HepG2 (cell line): ENCODE data around the gene UNC5B. TPM values are rescaled to one million over a fixed set of nuclear protein-coding genes. Genes with fewer than 3 reads are reported as not detected.

Source experiments
- ATAC-seq: fragments of 200-7000 bp; cut with Tn5 transposase; 3 replicates; pipeline ENCODE4 v1.9.1; 2020; ENCODE audit warnings: mild to moderate bottlenecking, moderate library complexity
- BruUV-seq: library from RNA; stranded (reverse); fragments of 400-500 nt; replicated peaks from 2 replicates; lab custom pipeline; 2021; lab: Mats Ljungman, UMichigan
- CTCF ChIA-PET: fragments of 300-600 bp; formaldehyde crosslinking; extraction: SDS; loops from one replicate; lab custom pipeline; 2021; ENCODE audit warnings: low total read pairs, inconsistent platforms, low intra/inter-chr PET ratio; lab: Yijun Ruan, JAX
- POLR2A ChIA-PET: fragments of 350-600 bp; sonication (Branson Sonifier 250); formaldehyde crosslinking; loops from one replicate; lab custom pipeline; 2020; ENCODE audit warnings: antibody characterized with exemption, inconsistent platforms; lab: Yijun Ruan, JAX
- DNase-seq: peaks from one replicate; pipeline ENCODE4 v3.0.0-alpha.2; 2015; ENCODE audit warnings: low spot score
- FAIRE-seq: peaks from 3 replicates; lab custom pipeline; 2011; peaks lifted over from hg19 to GRCh38; lab: Jason Lieb, UNC
- H2AFZ ChIP-seq: one replicate; pipeline ENCODE4 v1.6.1; 2011; ENCODE audit warnings: low read length, inconsistent platforms
- H3K27ac ChIP-seq: fragments of 300-600 bp; 3 replicates; pipeline ENCODE4 v1.8.0; 2011; ENCODE audit warnings: mixed run types, mild to moderate bottlenecking, mixed read lengths, low read length, inconsistent platforms; ENCODE audit not compliant: insufficient read depth; ENCODE audit errors: extremely low read length
- H3K27me3 ChIP-seq, 2 experiments: fragments of 200-600 bp in 1 of 2; 2 replicates in 1 of 2; 3 replicates in 1 of 2; pipeline versions ENCODE4 v1.6.0 to v1.8.0; 2011; ENCODE audit warnings: low read length in 2 of 2, mild to moderate bottlenecking in 2 of 2, moderate library complexity in 2 of 2, inconsistent platforms in 1 of 2; ENCODE audit not compliant: insufficient read depth in 2 of 2, control insufficient read depth in 1 of 2
- H3K36me3 ChIP-seq, 2 experiments: fragments of 200-600 bp in 1 of 2; replicated peaks in 1 of 2; 2 replicates in 1 of 2; 3 replicates in 1 of 2; pipeline versions ENCODE4 v1.5.1 to v1.8.0; 2011; ENCODE audit warnings: low read length in 2 of 2, inconsistent platforms in 1 of 2; ENCODE audit not compliant: insufficient read depth in 2 of 2, control insufficient read depth in 1 of 2
- H3K4me1 ChIP-seq: 2 replicates; pipeline ENCODE4 v1.5.1; 2012; ENCODE audit warnings: low read length, inconsistent platforms; ENCODE audit not compliant: insufficient read depth
- H3K4me2 ChIP-seq: 2 replicates; pipeline ENCODE4 v1.6.0; 2011; ENCODE audit warnings: low read depth, low read length, inconsistent platforms
- H3K4me3 ChIP-seq, 3 experiments: fragments of 200-600 bp in 1 of 3; sonication (generic), shearing (Covaris generic) in 1 of 3; replicated peaks in 1 of 3; 2 replicates each; pipeline ENCODE4 v1.5.1; 2011 to 2016; ENCODE audit warnings: low read length in 3 of 3, inconsistent platforms in 2 of 3, low read depth in 2 of 3, mild to moderate bottlenecking in 2 of 3, control low read depth in 1 of 3, mixed read lengths in 1 of 3; ENCODE audit not compliant: insufficient read depth in 1 of 3
- H3K79me2 ChIP-seq: one replicate; pipeline ENCODE4 v1.6.1; 2011; ENCODE audit warnings: low read length, inconsistent platforms; ENCODE audit not compliant: insufficient read depth
- H3K9ac ChIP-seq: 2 replicates; pipeline ENCODE4 v1.6.0; 2011; ENCODE audit warnings: mild to moderate bottlenecking, low read depth, low read length, inconsistent platforms; ENCODE audit not compliant: insufficient read depth
- H3K9me3 ChIP-seq: 2 replicates; pipeline ENCODE4 v1.5.1; 2012; ENCODE audit warnings: mild to moderate bottlenecking, low read length
- H4K20me1 ChIP-seq: 2 replicates; pipeline ENCODE4 v1.6.0; 2011; ENCODE audit warnings: inconsistent platforms, mild to moderate bottlenecking, low read length, moderate library complexity; ENCODE audit not compliant: insufficient read depth
- MAFK ChIP-seq, 2 experiments: IDR thresholded peaks in 1 of 2; conservative IDR thresholded peaks in 1 of 2; 2 replicates each; pipeline ENCODE4 v1.6.1; 2011; ENCODE audit warnings: improper control_type of control experiment in 2 of 2, low read length in 2 of 2
- NFKB2 ChIP-seq: sonication (generic); formaldehyde crosslinking; IDR thresholded peaks from 2 replicates; pipeline ENCODE4 v1.4.0; 2020; ENCODE audit warnings: missing genetic modification reagents, borderline replicate concordance
- RELA ChIP-seq: sonication (generic); formaldehyde crosslinking; IDR thresholded peaks from 2 replicates; pipeline ENCODE4 v1.4.0; 2020; ENCODE audit warnings: missing genetic modification reagents
- WGBS: methylation state at CpG from one replicate; pipeline ENCODE4 v1.1.6; 2017; ENCODE audit warnings: low lambda C conversion rate; 5-methylcytosine and 5-hydroxymethylcytosine counted together
- in situ Hi-C: cut with HindIII; loops from 2 replicates; pipeline ENCODE4 v1.10.0; 2017; ENCODE audit warnings: low pct_unique_long_range_greater_than_20kb; ENCODE audit not compliant: extremely low pct_ligation_motif_present
- intact Hi-C: fragments of 100-400 bp; cut with micrococcal nuclease; formaldehyde crosslinking; loops from one replicate; pipeline ENCODE4 v1.10.0; 2022; ENCODE audit not compliant: unreplicated experiment
- polyA plus RNA-seq, 8 experiments: library from polyadenylated mRNA; depleted of rRNA in 3 of 8; stranded (reverse) in 7 of 8; unstranded in 1 of 8; fragments of >200 nt; fragmentation: Illumina TruSeq in 4 of 8; extraction: Trizol in 4 of 8; gene quantifications; 2 replicates each; pipeline versions ENCODE4 v1.2.1 to v1.2.3, GENCODE V29; 2011 to 2016; ENCODE audit warnings: low read depth in 4 of 8, missing spikeins in 1 of 8, mixed read lengths in 1 of 8; ENCODE audit not compliant: insufficient read depth in 1 of 8
- total RNA-seq, 5 experiments: library from RNA; depleted of rRNA; stranded (reverse); fragments of >200 nt; fragmentation: Illumina TruSeq; extraction: Trizol; gene quantifications; 2 replicates each; pipeline ENCODE4 v1.2.3, GENCODE V29; 2016; ENCODE audit warnings: low read depth in 1 of 5
- TF ChIP-seq, protein P1 (sequence below): sonication (generic); formaldehyde crosslinking; IDR thresholded peaks from 2 replicates; pipeline ENCODE4 v1.5.0; 2020; ENCODE audit warnings: mild to moderate bottlenecking, missing genetic modification reagents
- TF ChIP-seq, protein P2 (sequence below): sonication (generic); formaldehyde crosslinking; conservative IDR thresholded peaks from 2 replicates; pipeline ENCODE4 v1.4.0; 2020; ENCODE audit warnings: missing genetic modification reagents
- TF ChIP-seq, protein P3 (sequence below): sonication (generic); formaldehyde crosslinking; IDR thresholded peaks from 2 replicates; pipeline ENCODE4 v1.8.1; 2023; ENCODE audit warnings: missing genetic modification reagents, inconsistent platforms, borderline replicate concordance
- TF ChIP-seq, protein P4 (sequence below): sonication (generic); formaldehyde crosslinking; IDR thresholded peaks from 2 replicates; pipeline ENCODE4 v1.5.1; 2020; ENCODE audit warnings: mild to moderate bottlenecking, missing genetic modification reagents, moderate library complexity

The UNC5B gene
- total and polyA plus RNA-seq, 2 of the 13 experiments (the other 11 are each of a cell fraction or from before 2014, with no cell fraction given): 0.07 TPM

DNA sequence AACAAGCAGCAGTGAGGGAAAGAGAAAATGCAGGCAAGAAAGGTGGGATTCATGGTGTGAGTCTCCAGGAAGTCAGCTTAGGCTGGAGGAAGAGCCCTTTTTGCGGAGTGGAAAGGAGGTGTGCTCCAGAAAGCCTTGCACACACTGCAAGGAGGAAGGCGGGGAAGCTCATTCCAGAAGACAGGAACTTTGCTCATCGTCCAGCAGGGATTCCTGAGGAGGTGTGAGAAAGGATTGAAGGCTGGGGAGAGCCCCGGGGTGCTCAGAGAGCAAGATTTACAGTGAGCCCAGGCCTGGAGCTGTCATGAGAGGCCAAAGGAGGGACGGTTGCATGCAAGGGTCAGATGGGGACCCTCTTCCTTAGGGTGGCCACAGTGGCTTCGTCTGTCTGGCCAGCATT, 124.3 kb downstream of the UNC5B start (continued):
- TF ChIP-seq, protein P1, sequence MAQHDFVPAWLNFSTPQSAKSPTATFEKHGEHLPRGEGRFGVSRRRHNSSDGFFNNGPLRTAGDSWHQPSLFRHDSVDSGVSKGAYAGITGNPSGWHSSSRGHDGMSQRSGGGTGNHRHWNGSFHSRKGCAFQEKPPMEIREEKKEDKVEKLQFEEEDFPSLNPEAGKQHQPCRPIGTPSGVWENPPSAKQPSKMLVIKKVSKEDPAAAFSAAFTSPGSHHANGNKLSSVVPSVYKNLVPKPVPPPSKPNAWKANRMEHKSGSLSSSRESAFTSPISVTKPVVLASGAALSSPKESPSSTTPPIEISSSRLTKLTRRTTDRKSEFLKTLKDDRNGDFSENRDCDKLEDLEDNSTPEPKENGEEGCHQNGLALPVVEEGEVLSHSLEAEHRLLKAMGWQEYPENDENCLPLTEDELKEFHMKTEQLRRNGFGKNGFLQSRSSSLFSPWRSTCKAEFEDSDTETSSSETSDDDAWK (CRISPR knock-in tag): no peak
- TF ChIP-seq, protein P2, sequence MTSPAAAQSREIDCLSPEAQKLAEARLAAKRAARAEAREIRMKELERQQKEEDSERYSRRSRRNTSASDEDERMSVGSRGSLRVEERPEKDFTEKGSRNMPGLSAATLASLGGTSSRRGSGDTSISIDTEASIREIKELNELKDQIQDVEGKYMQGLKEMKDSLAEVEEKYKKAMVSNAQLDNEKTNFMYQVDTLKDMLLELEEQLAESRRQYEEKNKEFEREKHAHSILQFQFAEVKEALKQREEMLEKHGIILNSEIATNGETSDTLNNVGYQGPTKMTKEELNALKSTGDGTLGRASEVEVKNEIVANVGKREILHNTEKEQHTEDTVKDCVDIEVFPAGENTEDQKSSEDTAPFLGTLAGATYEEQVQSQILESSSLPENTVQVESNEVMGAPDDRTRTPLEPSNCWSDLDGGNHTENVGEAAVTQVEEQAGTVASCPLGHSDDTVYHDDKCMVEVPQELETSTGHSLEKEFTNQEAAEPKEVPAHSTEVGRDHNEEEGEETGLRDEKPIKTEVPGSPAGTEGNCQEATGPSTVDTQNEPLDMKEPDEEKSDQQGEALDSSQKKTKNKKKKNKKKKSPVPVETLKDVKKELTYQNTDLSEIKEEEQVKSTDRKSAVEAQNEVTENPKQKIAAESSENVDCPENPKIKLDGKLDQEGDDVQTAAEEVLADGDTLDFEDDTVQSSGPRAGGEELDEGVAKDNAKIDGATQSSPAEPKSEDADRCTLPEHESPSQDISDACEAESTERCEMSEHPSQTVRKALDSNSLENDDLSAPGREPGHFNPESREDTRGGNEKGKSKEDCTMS (CRISPR knock-in tag): no peak
- TF ChIP-seq RELA (CRISPR knock-in tag) (no peak), NFKB2 (CRISPR knock-in tag) (no peak)
- TF ChIP-seq, protein P3, sequence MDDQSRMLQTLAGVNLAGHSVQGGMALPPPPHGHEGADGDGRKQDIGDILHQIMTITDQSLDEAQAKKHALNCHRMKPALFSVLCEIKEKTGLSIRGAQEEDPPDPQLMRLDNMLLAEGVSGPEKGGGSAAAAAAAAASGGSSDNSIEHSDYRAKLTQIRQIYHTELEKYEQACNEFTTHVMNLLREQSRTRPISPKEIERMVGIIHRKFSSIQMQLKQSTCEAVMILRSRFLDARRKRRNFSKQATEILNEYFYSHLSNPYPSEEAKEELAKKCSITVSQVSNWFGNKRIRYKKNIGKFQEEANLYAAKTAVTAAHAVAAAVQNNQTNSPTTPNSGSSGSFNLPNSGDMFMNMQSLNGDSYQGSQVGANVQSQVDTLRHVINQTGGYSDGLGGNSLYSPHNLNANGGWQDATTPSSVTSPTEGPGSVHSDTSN: no peak

DNA sequence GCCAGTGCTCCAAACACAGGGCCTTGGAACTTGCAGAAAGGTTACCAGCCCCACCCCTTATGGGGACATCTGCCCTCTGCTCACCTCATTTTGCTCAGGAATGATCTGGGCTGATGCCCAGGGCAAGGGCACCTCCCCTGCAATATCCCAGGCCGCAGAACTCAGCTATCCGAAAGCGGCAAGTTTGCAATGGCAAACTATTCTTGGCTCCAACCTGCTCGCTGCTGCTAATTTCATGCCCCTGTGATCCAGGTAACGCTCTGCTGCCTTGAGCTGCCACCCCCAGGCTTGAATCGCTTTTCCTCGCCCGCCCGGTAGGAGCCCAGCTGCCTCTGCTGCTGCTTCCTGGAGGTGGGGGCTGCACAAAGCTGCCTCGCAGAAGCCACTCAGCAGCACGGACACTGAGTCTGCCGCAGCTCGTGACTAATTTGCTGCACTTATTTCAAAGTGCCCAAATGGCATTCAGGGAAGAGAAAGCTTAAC, 124.9 kb downstream of the UNC5B start:
- peaks cover 97% of the 10 kb centered on the region for H3K4me1 ChIP-seq
- no peak overlapping the region for H3K4me2 ChIP-seq
- 97% methylated on average over 12 of the region's 13 CpGs for WGBS
- FAIRE-seq (no peak), DNase-seq (no peak), ATAC-seq (no peak)
- H4K20me1 ChIP-seq: no peaks in the 10 kb centered on the region
- H3K27me3 ChIP-seq: no peaks in the 10 kb centered on the region
- intact Hi-C loops (no loop called here), in situ Hi-C loops (loop anchor here (25.0 kb wide), 1 partner anchor 700 kb away; no protein-coding TSS in a partner anchor)
- H3K4me3 ChIP-seq: no peak overlapping the region
- ChIA-PET POLR2A (interaction anchor here (0.5 to 16.7 kb wide), 3 partner anchors 11 to 640 kb away, joined by 3 to 210 read pairs (median 72); partner anchors contain the start of gene SLC29A3), CTCF (no interaction called here)
- H3K27ac ChIP-seq: peak overlapping the region; percentile 38
- no peak for TF ChIP-seq MAFK (conservative IDR thresholded peaks at IDR 0.05 in 1 of 2, IDR thresholded peaks at IDR 0.05 in 1 of 2; ENCODE audit: low read length in 2 of 2)
- TF ChIP-seq, protein P4, sequence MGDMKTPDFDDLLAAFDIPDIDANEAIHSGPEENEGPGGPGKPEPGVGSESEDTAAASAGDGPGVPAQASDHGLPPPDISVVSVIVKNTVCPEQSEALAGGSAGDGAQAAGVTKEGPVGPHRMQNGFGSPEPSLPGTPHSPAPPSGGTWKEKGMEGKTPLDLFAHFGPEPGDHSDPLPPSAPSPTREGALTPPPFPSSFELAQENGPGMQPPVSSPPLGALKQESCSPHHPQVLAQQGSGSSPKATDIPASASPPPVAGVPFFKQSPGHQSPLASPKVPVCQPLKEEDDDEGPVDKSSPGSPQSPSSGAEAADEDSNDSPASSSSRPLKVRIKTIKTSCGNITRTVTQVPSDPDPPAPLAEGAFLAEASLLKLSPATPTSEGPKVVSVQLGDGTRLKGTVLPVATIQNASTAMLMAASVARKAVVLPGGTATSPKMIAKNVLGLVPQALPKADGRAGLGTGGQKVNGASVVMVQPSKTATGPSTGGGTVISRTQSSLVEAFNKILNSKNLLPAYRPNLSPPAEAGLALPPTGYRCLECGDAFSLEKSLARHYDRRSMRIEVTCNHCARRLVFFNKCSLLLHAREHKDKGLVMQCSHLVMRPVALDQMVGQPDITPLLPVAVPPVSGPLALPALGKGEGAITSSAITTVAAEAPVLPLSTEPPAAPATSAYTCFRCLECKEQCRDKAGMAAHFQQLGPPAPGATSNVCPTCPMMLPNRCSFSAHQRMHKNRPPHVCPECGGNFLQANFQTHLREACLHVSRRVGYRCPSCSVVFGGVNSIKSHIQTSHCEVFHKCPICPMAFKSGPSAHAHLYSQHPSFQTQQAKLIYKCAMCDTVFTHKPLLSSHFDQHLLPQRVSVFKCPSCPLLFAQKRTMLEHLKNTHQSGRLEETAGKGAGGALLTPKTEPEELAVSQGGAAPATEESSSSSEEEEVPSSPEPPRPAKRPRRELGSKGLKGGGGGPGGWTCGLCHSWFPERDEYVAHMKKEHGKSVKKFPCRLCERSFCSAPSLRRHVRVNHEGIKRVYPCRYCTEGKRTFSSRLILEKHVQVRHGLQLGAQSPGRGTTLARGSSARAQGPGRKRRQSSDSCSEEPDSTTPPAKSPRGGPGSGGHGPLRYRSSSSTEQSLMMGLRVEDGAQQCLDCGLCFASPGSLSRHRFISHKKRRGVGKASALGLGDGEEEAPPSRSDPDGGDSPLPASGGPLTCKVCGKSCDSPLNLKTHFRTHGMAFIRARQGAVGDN (CRISPR knock-in tag): peak; percentile 23; the same call in 1 of the 2 replicates
- no TSS peak for BruUV-seq
- H3K9ac ChIP-seq: no peak overlapping the region
- peaks cover 0 to 14% of the 10 kb centered on the region in 2 experiments; a peak in 4 of 5 replicates for H3K36me3 ChIP-seq
- no peaks in the 10 kb centered on the region for H3K9me3 ChIP-seq
- H3K79me2 ChIP-seq: peaks cover 9% of the 10 kb centered on the region
- no peak overlapping the region for H2AFZ ChIP-seq
